Bronchial epithelial cell (primary cell): ENCODE results near the gene TMCO4. TPM values are rescaled to one million over a fixed set of nuclear protein-coding genes. Genes with fewer than 3 reads are reported as not detected.
"Not testable (repeated sequence)": the region's sequence is repeated elsewhere in the genome, so short reads cannot be mapped to it uniquely, and the experiment has no call there.

Source experiments
- DNase-seq: peaks from one replicate; pipeline ENCODE4 v3.0.0-alpha.2; 2010; ENCODE audit warnings: low read depth
- FAIRE-seq: peaks from 2 replicates; lab custom pipeline; 2011; peaks lifted over from hg19 to GRCh38; lab: Jason Lieb, UNC
- H3K27me3 ChIP-seq: 2 replicates; pipeline ENCODE4 v1.5.1; 2011; ENCODE audit warnings: low read length; ENCODE audit not compliant: control insufficient read depth, insufficient read depth
- H3K36me3 ChIP-seq: 2 replicates; pipeline ENCODE4 v1.5.1; 2011; ENCODE audit warnings: low read length; ENCODE audit not compliant: control insufficient read depth, insufficient read depth
- H3K4me3 ChIP-seq: 2 replicates; pipeline ENCODE4 v1.5.1; 2011; ENCODE audit warnings: mild to moderate bottlenecking, low read depth, low read length, control low read depth
- total RNA-seq: library from RNA; depleted of rRNA; stranded (reverse); fragments of >200 nt; gene quantifications from 2 replicates; pipeline ENCODE4 v1.2.1, GENCODE V29; 2014
- TF ChIP-seq, protein P1 (sequence below): IDR thresholded peaks from 2 replicates; pipeline ENCODE4 v1.5.1; 2011; ENCODE audit warnings: mild to moderate bottlenecking, moderate library complexity, low read length, control low read depth, inconsistent platforms; ENCODE audit not compliant: insufficient read depth, severe bottlenecking

The TMCO4 gene
- total RNA-seq, 1 donor from 2014 or later, result 2.6 TPM

DNA sequence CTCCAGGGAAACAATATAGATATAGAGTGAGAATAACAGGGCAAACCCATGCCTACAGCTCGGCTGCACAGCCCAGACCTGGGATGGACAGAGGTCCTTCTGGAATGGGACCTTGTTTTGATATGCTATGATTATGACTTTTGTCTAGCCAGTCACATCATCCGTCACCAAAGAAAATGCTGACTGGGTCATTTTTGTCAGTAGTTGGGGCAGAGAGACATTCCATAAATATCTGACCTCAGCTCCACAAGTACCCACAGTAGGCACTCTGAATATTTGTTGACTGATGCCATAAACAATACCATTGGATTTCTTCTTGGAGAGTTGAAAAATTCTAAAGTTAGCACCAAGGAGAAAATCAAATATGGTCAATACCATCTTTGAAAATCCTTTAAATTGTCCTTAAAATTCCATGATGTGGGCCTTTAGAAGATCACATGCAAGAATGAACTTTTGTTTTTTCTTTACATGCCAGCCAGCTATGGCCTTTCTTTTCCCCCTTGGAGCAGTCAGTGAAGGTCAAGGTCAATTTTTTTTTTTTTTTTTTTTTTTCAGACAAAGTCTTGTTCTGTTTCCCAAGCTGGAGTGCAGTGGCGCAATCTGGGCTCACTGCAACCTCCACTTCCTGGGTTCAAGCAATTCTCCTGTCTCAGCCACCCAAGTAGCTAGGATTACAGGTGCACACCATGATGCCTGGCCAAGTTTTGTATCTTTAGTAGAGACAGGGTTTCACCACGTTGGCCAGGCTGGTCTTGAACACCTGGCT is 7.3 kb downstream of the TMCO4 start:
- no peak for FAIRE-seq
- TF ChIP-seq, protein P1, sequence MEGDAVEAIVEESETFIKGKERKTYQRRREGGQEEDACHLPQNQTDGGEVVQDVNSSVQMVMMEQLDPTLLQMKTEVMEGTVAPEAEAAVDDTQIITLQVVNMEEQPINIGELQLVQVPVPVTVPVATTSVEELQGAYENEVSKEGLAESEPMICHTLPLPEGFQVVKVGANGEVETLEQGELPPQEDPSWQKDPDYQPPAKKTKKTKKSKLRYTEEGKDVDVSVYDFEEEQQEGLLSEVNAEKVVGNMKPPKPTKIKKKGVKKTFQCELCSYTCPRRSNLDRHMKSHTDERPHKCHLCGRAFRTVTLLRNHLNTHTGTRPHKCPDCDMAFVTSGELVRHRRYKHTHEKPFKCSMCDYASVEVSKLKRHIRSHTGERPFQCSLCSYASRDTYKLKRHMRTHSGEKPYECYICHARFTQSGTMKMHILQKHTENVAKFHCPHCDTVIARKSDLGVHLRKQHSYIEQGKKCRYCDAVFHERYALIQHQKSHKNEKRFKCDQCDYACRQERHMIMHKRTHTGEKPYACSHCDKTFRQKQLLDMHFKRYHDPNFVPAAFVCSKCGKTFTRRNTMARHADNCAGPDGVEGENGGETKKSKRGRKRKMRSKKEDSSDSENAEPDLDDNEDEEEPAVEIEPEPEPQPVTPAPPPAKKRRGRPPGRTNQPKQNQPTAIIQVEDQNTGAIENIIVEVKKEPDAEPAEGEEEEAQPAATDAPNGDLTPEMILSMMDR, result no peak
- DNase-seq, result no peak
- no peak overlapping the region for H3K4me3 ChIP-seq
- no peaks in the 10 kb centered on the region for H3K27me3 ChIP-seq
- H3K36me3 ChIP-seq, result peaks cover 2% of the 10 kb centered on the region

DNA sequence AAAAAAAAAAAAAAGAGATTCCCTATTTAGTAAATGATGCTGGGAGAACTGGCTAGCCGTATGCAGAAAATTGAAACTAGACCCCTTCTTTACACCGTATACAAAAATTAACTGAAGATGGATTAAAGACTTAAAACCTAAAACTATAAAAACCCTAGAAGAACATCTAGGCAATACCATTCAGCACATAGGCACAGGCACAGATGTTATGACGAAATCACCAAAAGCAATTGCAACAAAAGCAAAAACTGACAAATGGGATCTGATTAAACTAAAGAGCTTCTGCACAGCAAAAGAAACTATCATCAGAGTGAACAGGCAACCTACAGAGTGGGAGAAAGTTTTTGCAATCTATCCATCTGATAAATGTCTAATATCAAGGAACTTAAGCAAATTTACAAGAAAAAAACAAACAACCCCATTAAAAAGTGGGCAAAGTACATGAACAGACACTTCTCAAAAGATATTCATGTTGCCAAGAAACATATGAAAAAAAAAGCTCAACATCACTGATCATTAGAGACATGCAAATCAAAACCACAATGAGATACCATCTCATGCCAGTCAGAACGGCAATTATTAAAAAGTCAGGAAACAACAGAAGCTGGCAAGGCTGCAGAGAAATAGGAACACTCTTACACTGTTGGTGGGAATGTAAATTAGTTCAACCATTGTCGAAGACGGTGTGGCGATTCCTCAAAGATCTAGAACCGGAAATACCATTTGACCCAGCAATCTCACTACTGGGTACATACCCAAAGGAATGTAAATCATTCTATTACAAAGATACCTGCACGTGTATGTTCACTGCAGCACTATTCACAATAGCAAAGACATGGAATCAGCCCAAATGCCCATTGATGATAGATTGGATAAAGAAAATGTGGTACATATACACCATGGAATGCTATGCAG is 9.4 kb downstream of the TMCO4 start:
- FAIRE-seq, H3K4me3 ChIP-seq, H3K36me3 ChIP-seq, H3K27me3 ChIP-seq, DNase-seq: not testable (repeated sequence)

DNA sequence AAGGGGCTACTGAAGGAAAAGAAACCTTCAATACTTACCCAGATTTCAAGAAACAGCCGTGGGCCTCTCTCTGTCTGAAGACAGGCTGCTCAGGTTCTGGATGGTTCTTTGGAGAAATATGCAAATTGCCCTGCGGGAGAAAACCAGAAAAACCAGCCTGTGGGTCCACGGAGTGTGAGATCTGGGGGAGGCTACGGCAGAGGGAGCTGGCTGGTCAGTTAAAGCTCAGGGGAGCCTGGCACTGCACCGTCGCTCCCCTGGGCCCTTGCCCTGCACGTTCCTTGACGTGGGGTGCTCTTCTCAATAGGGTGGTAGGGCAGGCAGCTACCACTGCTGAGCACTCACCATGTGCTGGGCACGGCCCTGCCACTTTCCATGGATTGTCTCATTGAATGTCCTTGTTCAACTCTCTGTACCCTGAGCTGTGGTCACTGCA is 12.7 kb downstream of the TMCO4 start:
- TF ChIP-seq, protein P1, result no peak
- FAIRE-seq (no peak), DNase-seq (peak; percentile 50)
- H3K4me3 ChIP-seq, result no peak overlapping the region
- peaks cover 1% of the 10 kb centered on the region for H3K36me3 ChIP-seq
- H3K27me3 ChIP-seq, result no peaks in the 10 kb centered on the region

DNA sequence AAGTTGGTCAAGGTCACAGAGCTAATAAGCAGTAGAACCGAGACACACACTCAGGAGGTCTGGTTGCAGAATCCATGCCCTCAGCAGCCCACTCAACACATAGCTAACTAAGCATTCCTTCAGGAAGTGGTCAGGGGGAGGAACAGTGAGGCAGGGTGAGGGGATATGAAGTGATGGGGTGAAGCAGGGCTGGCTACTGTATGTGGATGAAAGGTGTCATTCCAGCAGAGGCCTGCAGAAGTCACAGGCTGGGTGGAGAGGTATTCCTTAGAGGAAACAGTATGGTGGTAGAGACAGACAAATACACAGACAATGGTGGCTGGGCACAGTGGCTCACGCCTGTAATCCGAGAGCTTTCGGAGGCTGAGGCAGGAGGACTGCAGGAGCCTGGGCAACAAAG is 14.1 kb downstream of the TMCO4 start:
- Histone ChIP-seq H3K27me3 (no peaks in the 10 kb centered on the region), H3K36me3 (peaks cover 1% of the 10 kb centered on the region), H3K4me3 (no peak overlapping the region)
- no peak for DNase-seq
- no peak for FAIRE-seq
- TF ChIP-seq, protein P1, result no peak

DNA sequence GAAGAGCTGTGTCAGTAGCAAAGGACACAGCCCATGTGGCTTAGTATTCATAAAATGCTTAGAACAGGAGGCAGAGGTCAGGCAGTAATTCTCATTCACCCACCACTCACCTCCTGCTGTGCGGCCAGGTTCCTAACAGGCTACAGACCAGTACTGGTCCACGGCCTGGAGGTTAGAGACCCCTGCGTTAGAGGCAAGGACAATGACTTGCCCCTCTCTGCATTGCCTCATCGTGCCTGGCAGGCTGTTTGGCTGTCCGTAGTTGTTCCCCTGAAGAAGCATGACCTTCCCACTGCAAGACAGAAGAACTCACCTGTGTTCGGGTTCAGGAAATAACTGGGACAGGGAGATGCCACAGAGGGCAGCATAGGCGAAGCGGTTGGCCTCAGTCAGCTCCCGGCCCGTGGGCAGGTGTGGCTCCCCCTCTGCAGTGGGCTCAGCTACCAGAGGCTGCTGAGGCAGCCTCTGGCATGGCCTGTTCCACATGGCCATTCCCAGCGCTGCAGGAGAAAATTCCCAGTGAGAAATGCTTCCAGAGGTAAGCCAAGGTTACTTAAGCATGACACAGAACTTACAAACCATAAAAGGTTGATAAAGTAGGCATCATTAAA is 19.3 kb downstream of the TMCO4 start:
- no peaks in the 10 kb centered on the region for H3K27me3 ChIP-seq
- peaks cover 8% of the 10 kb centered on the region for H3K36me3 ChIP-seq
- DNase-seq, result no peak
- FAIRE-seq, result peak; percentile 76
- TF ChIP-seq, protein P1, result no peak
- no peak overlapping the region for H3K4me3 ChIP-seq

DNA sequence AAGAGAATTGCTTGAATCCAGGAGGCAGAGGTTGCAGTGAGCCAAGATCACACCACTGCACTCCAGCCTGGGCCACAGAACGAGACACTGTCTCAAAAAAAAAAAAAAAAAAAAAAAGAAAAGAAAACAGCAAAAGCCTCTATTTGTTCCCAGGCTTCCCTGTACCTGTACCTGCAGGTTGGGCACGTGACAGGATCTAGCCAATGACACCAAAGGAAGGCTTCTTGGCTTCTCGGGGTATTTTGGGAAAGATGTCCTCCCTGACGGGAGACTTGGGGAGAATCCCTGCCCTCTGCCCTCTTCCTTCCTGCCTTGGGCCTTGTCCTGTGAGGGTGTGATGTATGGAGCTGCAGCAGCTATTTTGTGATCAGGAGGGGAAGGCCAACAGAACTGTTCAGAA is 22.8 kb downstream of the TMCO4 start:
- Histone ChIP-seq H3K4me3 (no peak overlapping the region), H3K27me3 (no peaks in the 10 kb centered on the region), H3K36me3 (peaks cover 7% of the 10 kb centered on the region)
- DNase-seq, result no peak
- TF ChIP-seq, protein P1, result no peak
- FAIRE-seq, result no peak
